Mucosa of descending colon (tissue), 3 donors: ENCODE measurements around the gene VCL. TPM values are rescaled to one million over a fixed set of nuclear protein-coding genes. Genes with fewer than 3 reads are reported as not detected.
"Not testable (repeated sequence)": the region's sequence is repeated elsewhere in the genome, so short reads cannot be mapped to it uniquely, and the experiment has no call there.

Experiments used
- ATAC-seq: fragments of 200-7000 bp; cut with Tn5 transposase; one replicate; pipeline ENCODE4 v1.9.1; 2020; ENCODE audit warnings: mild to moderate bottlenecking, moderate library complexity
- DNase-seq, 3 donors: peaks; one replicate each; pipeline ENCODE4 v3.0.0-alpha.2; 2020
- H3K36me3 ChIP-seq: fragments of 200-600 bp; one replicate; pipeline ENCODE4 v1.8.0; 2021; ENCODE audit warnings: low read depth, mild to moderate bottlenecking
- H3K4me1 ChIP-seq: fragments of 200-600 bp; one replicate; pipeline ENCODE4 v1.8.0; 2021; ENCODE audit warnings: low read depth, mild to moderate bottlenecking
- H3K4me3 ChIP-seq: fragments of 200-600 bp; one replicate; pipeline ENCODE4 v1.8.0; 2021; ENCODE audit warnings: mild to moderate bottlenecking
- H3K9me3 ChIP-seq: fragments of 200-600 bp; one replicate; pipeline ENCODE4 v1.8.0; 2021; ENCODE audit warnings: mild to moderate bottlenecking
- intact Hi-C, 2 donors: fragments of 100-400 bp; cut with DNase I in 1 of 2; cut with micrococcal nuclease in 1 of 2; formaldehyde crosslinking; loops; one replicate each; pipeline versions ENCODE4 v1.11.0 to v1.11.1; 2022; cut with DNase I, micrococcal nuclease
- total RNA-seq, 3 donors: library from RNA; stranded (reverse); fragmentation: NEBNext Ultra II Directional in 2 of 3; extraction: Animal tissue kit (Norgen Biotek cat#: 25700) in 2 of 3; gene quantifications; one replicate each; pipeline versions ENCODE4 v1.2.1 to v1.2.4, GENCODE V29; 2021 to 2023
- TF ChIP-seq, protein P1 (sequence below): fragments of 200-600 bp; IDR thresholded peaks from one replicate; pipeline ENCODE4 v1.8.0; 2022; ENCODE audit warnings: antibody characterized with exemption, mild to moderate bottlenecking
- donor health status: DM: no; HTN: no; CAD: no; lungs with moderate emphysema.
- donor health status: DM: no; HTN: no; CAD: no.
- donor health status: DM: no; HTN: yes; CAD: no.

VCL gene
- total RNA-seq, 3 donors from 2014 or later: 114 to 292 (median 117) TPM

DNA sequence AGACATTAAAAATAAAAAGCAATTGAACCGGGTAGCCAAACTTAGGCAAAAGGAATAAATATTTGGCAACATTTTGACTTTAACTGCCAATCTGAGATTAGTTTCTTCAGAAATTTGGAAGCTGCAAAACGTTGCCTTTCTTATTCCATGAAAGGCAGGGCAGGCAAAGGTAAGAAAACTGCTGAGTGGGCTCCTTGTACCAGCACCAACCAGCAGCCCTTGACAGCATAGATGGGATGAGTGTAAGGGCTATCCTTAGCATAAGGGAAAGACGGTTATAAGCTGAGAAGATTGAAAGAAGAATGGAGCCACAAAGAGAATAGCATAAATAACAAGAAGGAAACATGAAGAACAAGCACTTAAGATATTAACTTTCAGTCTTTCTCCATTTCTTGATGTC is 124.1 kb downstream of the VCL start:
- ATAC-seq (no peak), DNase-seq (no peak)
- Histone ChIP-seq H3K36me3 (peaks cover 15% of the 10 kb centered on the region), H3K9me3 (no peaks in the 10 kb centered on the region), H3K4me1 (no peaks in the 10 kb centered on the region), H3K4me3 (no peak overlapping the region)
- TF ChIP-seq, protein P1, sequence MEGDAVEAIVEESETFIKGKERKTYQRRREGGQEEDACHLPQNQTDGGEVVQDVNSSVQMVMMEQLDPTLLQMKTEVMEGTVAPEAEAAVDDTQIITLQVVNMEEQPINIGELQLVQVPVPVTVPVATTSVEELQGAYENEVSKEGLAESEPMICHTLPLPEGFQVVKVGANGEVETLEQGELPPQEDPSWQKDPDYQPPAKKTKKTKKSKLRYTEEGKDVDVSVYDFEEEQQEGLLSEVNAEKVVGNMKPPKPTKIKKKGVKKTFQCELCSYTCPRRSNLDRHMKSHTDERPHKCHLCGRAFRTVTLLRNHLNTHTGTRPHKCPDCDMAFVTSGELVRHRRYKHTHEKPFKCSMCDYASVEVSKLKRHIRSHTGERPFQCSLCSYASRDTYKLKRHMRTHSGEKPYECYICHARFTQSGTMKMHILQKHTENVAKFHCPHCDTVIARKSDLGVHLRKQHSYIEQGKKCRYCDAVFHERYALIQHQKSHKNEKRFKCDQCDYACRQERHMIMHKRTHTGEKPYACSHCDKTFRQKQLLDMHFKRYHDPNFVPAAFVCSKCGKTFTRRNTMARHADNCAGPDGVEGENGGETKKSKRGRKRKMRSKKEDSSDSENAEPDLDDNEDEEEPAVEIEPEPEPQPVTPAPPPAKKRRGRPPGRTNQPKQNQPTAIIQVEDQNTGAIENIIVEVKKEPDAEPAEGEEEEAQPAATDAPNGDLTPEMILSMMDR: no peak
- intact Hi-C loops: no loop called here

DNA sequence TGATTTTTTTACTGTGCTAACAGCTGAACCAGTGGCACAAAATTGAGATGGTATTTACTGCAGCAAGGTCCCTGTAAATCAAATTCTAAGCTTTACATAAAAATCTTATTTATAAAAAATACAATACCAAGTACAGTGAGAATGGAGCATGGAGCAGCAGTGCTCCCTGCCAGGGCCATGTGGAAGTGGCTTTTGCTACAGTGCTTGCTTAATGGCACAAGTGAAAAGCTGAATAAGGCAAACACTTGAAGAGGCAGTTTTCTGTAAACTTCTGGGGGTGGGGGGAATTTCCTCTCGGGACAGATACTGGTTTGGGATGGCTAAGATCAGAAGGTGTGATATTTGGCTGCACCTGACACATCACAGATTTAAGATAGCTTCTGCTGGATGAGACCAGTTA is 125.2 kb downstream of the VCL start:
- TF ChIP-seq, protein P1: no peak
- Histone ChIP-seq H3K4me1 (no peaks in the 10 kb centered on the region), H3K4me3 (no peak overlapping the region), H3K36me3 (peaks cover 10% of the 10 kb centered on the region), H3K9me3 (no peaks in the 10 kb centered on the region)
- ATAC-seq: no peak
- no peak for DNase-seq
- intact Hi-C loops: no loop called here

DNA sequence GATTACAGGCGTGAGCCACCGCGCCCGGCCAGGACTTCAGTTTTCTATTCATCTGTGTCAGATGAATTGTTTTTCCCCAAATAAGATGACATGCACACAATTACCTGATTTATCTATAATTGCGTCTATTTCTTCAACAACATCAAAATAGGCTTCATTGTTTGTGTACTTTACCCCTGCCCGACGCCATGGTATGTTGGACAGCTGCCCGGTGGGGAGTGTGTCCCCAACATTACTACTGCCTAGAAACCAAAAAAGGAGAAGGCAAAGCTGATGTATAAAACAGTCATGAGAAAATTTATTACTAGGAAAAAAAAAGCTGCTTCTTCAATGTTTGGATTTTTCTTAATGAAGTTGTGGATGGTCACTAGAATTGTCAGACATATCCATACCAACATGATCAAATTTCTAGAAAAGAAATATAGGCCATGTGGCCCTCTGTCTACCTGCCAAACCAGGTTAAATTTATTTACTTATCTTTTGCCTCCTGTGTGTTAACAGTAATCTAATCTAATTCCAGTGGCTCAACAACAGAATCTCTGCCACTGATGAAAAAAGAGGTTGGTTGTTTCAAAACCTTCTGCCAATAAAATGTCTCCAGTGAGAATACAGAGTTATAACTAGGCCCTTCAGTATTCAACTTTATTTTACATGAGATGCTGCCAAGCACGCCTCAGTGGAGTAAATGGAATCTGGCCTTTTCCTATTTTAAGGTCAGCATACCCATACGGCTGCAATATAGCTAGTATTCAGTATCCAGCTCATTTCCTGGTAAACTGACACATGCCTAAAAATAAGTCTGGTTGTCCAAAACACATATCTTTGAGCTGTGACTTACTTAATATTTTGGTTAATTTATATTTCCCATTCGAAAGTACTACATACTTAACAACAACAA is 136.3 kb downstream of the VCL start:
- no peak for ATAC-seq
- no peaks in the 10 kb centered on the region for H3K4me1 ChIP-seq
- intact Hi-C loops: no loop called here
- no peaks in the 10 kb centered on the region for H3K36me3 ChIP-seq
- no peaks in the 10 kb centered on the region for H3K9me3 ChIP-seq
- TF ChIP-seq, protein P1: no peak
- H3K4me3 ChIP-seq: no peak overlapping the region
- no peak for DNase-seq

DNA sequence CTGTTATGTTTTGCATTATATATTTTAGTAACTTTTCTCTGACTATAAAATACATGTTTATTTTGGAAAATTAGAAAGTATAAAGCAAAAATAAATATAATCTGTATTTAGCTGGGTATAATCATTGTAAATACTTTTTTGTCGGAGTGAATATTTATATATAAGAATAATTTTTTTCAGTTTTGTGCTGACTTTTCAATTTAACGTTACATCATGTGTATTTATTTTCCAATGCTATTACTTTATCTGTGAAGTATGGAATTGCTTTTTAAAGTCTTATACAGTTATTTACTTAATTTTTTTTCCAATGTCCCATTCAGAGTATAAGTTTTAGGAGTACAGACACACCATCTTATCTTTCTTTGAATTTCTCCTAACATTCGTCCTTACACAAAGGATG is 137.5 kb downstream of the VCL start:
- no peak overlapping the region for H3K4me3 ChIP-seq
- intact Hi-C loops: no loop called here
- no peaks in the 10 kb centered on the region for H3K36me3 ChIP-seq
- no peaks in the 10 kb centered on the region for H3K4me1 ChIP-seq
- no peak for ATAC-seq
- no peak for DNase-seq
- TF ChIP-seq, protein P1: no peak
- H3K9me3 ChIP-seq: no peaks in the 10 kb centered on the region

DNA sequence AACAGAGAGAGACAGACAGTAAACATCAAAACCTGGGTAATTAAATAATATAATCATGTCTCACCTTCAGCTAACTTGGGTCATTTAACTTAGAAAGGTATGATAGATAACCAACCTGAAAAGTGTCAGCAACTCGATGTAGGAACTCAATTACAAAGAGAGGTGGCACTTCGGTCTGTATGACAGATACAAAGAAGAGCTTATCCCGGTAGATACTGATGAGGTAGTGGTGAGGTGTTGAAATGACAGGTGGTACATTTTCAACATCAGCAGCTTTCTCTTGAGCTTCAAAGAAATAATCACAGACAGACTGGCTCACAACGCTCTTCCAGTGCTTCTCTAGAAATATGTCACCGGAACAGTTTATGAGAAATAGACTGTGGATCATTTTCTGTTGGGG is 140.1 kb downstream of the VCL start:
- ATAC-seq (no peak), DNase-seq (no peak)
- no peak overlapping the region for H3K4me3 ChIP-seq
- intact Hi-C loops: no loop called here
- H3K4me1 ChIP-seq: no peaks in the 10 kb centered on the region
- TF ChIP-seq, protein P1: no peak
- no peaks in the 10 kb centered on the region for H3K36me3 ChIP-seq
- no peaks in the 10 kb centered on the region for H3K9me3 ChIP-seq

DNA sequence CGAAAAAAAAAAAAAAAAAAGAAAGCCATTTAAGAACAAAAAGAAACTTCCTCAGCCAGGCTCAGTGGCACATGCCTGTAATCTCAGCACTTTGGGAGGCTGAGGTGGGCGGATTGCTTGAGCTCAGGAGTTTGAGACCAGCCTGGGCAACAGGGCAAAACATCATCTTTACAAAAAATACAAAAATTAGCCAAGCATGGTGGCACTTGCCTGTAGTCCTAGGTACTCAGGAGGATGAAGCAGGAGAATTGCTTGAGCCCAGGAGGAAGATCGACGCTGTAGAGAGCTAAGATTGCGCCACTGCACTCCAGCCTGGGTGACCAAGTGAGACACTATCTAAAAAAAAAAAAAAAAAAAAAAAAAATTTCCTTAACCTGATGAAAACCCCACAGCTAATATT is 140.7 kb downstream of the VCL start:
- H3K9me3 ChIP-seq, DNase-seq, ATAC-seq, intact Hi-C loops, H3K4me3 ChIP-seq, H3K4me1 ChIP-seq, H3K36me3 ChIP-seq: not testable (repeated sequence)
